Measurements from ENCODE around the gene TRIM14.

TRIM14 gene

GRCh38 chr9:98136489-98136888, 17.5 kb upstream of the TRIM14 start:
- TF ChIP-seq CTCF (conservative IDR thresholded peaks at IDR 0.05; ENCODE audit: low read length) (no peak), EZH2phosphoT487 (IDR thresholded peaks at IDR 0.05; ENCODE audit: borderline replicate concordance) (no peak)
- no peaks in the 10 kb centered on the region for H4K20me1 ChIP-seq (ENCODE audit: insufficient read depth, low read length, poor library complexity, severe bottlenecking)
- no peak overlapping the region for H3K9ac ChIP-seq (ENCODE audit: low read depth, low read length, poor library complexity, severe bottlenecking)
- H3K27me3 ChIP-seq (ENCODE audit: insufficient read depth, low read length, poor library complexity, severe bottlenecking) = no peaks in the 10 kb centered on the region
- H3F3A ChIP-seq (ENCODE audit: low read depth) = no peaks in the 10 kb centered on the region
- no peak overlapping the region for H3K4me3 ChIP-seq (ENCODE audit: low read length, poor library complexity, severe bottlenecking)
- no peaks in the 10 kb centered on the region for H3K9me3 ChIP-seq (ENCODE audit: insufficient read depth, low read depth, low read length)
- no peaks in the 10 kb centered on the region for H3K79me2 ChIP-seq (ENCODE audit: insufficient read depth, low read length)
- H3K9me2 ChIP-seq (replicated peaks; ENCODE audit: low read depth, low read length) = no peaks in the 10 kb centered on the region
- H3K36me3 ChIP-seq (ENCODE audit: insufficient read depth, low read length) = no peaks in the 10 kb centered on the region
- no peaks in the 10 kb centered on the region for H3K4me1 ChIP-seq (ENCODE audit: insufficient read depth, low read length, poor library complexity, severe bottlenecking)
- no peak overlapping the region for H2AFZ ChIP-seq (ENCODE audit: low read length)
- H3K4me2 ChIP-seq (ENCODE audit: low read depth, low read length, poor library complexity, severe bottlenecking) = no peak overlapping the region

GRCh38 chr9:98135938-98136337, 16.9 kb upstream of the TRIM14 start:
- Histone ChIP-seq H3K9me3 (ENCODE audit: insufficient read depth, low read depth, low read length) (no peaks in the 10 kb centered on the region), H4K20me1 (ENCODE audit: insufficient read depth, low read length, poor library complexity, severe bottlenecking) (no peaks in the 10 kb centered on the region), H3K4me2 (ENCODE audit: low read depth, low read length, poor library complexity, severe bottlenecking) (no peak overlapping the region), H3K36me3 (ENCODE audit: insufficient read depth, low read length) (no peaks in the 10 kb centered on the region), H3F3A (ENCODE audit: low read depth) (no peaks in the 10 kb centered on the region), H3K27me3 (ENCODE audit: insufficient read depth, low read length, poor library complexity, severe bottlenecking) (no peaks in the 10 kb centered on the region), H3K4me1 (ENCODE audit: insufficient read depth, low read length, poor library complexity, severe bottlenecking) (no peaks in the 10 kb centered on the region), H3K4me3 (ENCODE audit: low read length, poor library complexity, severe bottlenecking) (no peak overlapping the region), H2AFZ (ENCODE audit: low read length) (no peak overlapping the region), H3K9ac (ENCODE audit: low read depth, low read length, poor library complexity, severe bottlenecking) (no peak overlapping the region), H3K9me2 (replicated peaks; ENCODE audit: low read depth, low read length) (no peaks in the 10 kb centered on the region), H3K79me2 (ENCODE audit: insufficient read depth, low read length) (no peaks in the 10 kb centered on the region)
- TF ChIP-seq CTCF (conservative IDR thresholded peaks at IDR 0.05; ENCODE audit: low read length) = no peak
- no peak for TF ChIP-seq EZH2phosphoT487 (IDR thresholded peaks at IDR 0.05; ENCODE audit: borderline replicate concordance)

- H2AFZ ChIP-seq (ENCODE audit: low read length) = no peak overlapping the region
- no peaks in the 10 kb centered on the region for H4K20me1 ChIP-seq (ENCODE audit: insufficient read depth, low read length, poor library complexity, severe bottlenecking)
- no peaks in the 10 kb centered on the region for H3F3A ChIP-seq (ENCODE audit: low read depth)
- no peak overlapping the region for H3K4me2 ChIP-seq (ENCODE audit: low read depth, low read length, poor library complexity, severe bottlenecking)
- no peaks in the 10 kb centered on the region for H3K27me3 ChIP-seq (ENCODE audit: insufficient read depth, low read length, poor library complexity, severe bottlenecking)
- no peaks in the 10 kb centered on the region for H3K36me3 ChIP-seq (ENCODE audit: insufficient read depth, low read length)
- TF ChIP-seq EZH2phosphoT487 (IDR thresholded peaks at IDR 0.05; ENCODE audit: borderline replicate concordance) (no peak), CTCF (conservative IDR thresholded peaks at IDR 0.05; ENCODE audit: low read length) (no peak)
- H3K4me3 ChIP-seq (ENCODE audit: low read length, poor library complexity, severe bottlenecking) = no peak overlapping the region
- H3K9me3 ChIP-seq (ENCODE audit: insufficient read depth, low read depth, low read length) = no peaks in the 10 kb centered on the region
- H3K9me2 ChIP-seq (replicated peaks; ENCODE audit: low read depth, low read length) = no peaks in the 10 kb centered on the region
- no peak overlapping the region for H3K9ac ChIP-seq (ENCODE audit: low read depth, low read length, poor library complexity, severe bottlenecking)
- no peaks in the 10 kb centered on the region for H3K4me1 ChIP-seq (ENCODE audit: insufficient read depth, low read length, poor library complexity, severe bottlenecking)
- H3K79me2 ChIP-seq (ENCODE audit: insufficient read depth, low read length) = no peaks in the 10 kb centered on the region
Observed at GRCh38 chr9:98135558-98135934, 16.5 kb upstream of the TRIM14 start.
